GM12878 (cell line): ENCODE results near the gene CD164. TPM values are rescaled to one million over a fixed set of nuclear protein-coding genes. Genes with fewer than 3 reads are reported as not detected.
A peak's percentile ranks its signal among the peaks of the same experiment; 100 is the strongest.

Experiments
- ATAC-seq: fragments of 200-7000 bp; cut with Tn5 transposase; 3 replicates; pipeline ENCODE4 v1.9.1; 2020; ENCODE audit warnings: mild to moderate bottlenecking, moderate library complexity
- BruUV-seq: library from RNA; stranded (reverse); fragments of 400-500 nt; replicated peaks from 2 replicates; lab custom pipeline; 2021; lab: Mats Ljungman, UMichigan
- CTCF ChIA-PET: fragments of 300-600 bp; sonication (Branson Sonifier 250); formaldehyde crosslinking; extraction: SDS; loops from one replicate; lab custom pipeline; 2021; ENCODE audit warnings: inconsistent platforms; lab: Yijun Ruan, JAX
- POLR2A ChIA-PET: fragments of 350-600 bp; formaldehyde crosslinking; extraction: SDS; loops from one replicate; lab custom pipeline; 2021; ENCODE audit warnings: inconsistent platforms; lab: Charles Lee
- RAD21 ChIA-PET: fragments of 300-600 bp; sonication (Branson Sonifier 250); formaldehyde crosslinking; loops from one replicate; lab custom pipeline; 2023; ENCODE audit warnings: antibody characterized with exemption; ENCODE audit not compliant: unreplicated experiment; lab: Charles Lee
- SMC1A ChIA-PET: fragments of 300-600 bp; sonication (Branson Sonifier 250); formaldehyde crosslinking; loops from one replicate; lab custom pipeline; 2023; ENCODE audit not compliant: unreplicated experiment, uncharacterized antibody; lab: Charles Lee
- DNase-seq: peaks from one replicate; pipeline ENCODE4 v3.0.0-alpha.2; 2011; ENCODE audit warnings: low read depth, low spot score
- FAIRE-seq: peaks from 3 replicates; lab custom pipeline; 2011; peaks lifted over from hg19 to GRCh38; lab: Jason Lieb, UNC
- H2AFZ ChIP-seq: 2 replicates; pipeline ENCODE4 v1.6.0; 2011; ENCODE audit warnings: low read depth, low read length, control low read depth; ENCODE audit not compliant: control insufficient read depth
- H3K27ac ChIP-seq: 2 replicates; pipeline ENCODE4 v1.5.1; 2011; ENCODE audit warnings: control low read depth; ENCODE audit not compliant: control insufficient read depth, insufficient read depth
- H3K27me3 ChIP-seq, 2 experiments: replicated peaks in 1 of 2; 2 replicates each; pipeline versions ENCODE4 v1.6.0 to v1.6.1; 2011; ENCODE audit warnings: low read length in 1 of 2; ENCODE audit not compliant: control insufficient read depth in 2 of 2, insufficient read depth in 2 of 2
- H3K36me3 ChIP-seq, 2 experiments: 2 replicates each; pipeline ENCODE4 v1.5.1; 2011; ENCODE audit warnings: low read length in 1 of 2; ENCODE audit not compliant: control insufficient read depth in 2 of 2, insufficient read depth in 2 of 2
- H3K4me1 ChIP-seq: 2 replicates; pipeline ENCODE4 v1.6.1; 2011; ENCODE audit warnings: mild to moderate bottlenecking, low read length, moderate library complexity, mixed read lengths; ENCODE audit not compliant: control insufficient read depth, insufficient read depth
- H3K4me2 ChIP-seq: 2 replicates; pipeline ENCODE4 v1.6.0; 2011; ENCODE audit warnings: control low read depth; ENCODE audit not compliant: control insufficient read depth, insufficient read depth
- H3K4me3 ChIP-seq: fragments of 200-600 bp; sonication (generic); 2 replicates; pipeline ENCODE4 v1.5.1; 2016
- H3K79me2 ChIP-seq: 2 replicates; pipeline ENCODE4 v1.6.0; 2011; ENCODE audit warnings: low read length; ENCODE audit not compliant: control insufficient read depth, insufficient read depth
- H3K9ac ChIP-seq: 2 replicates; pipeline ENCODE4 v1.8.0; 2011; ENCODE audit warnings: low read length, control low read depth, mixed read lengths; ENCODE audit not compliant: control insufficient read depth, insufficient read depth
- H3K9me3 ChIP-seq: replicated peaks from 3 replicates; pipeline ENCODE4 v1.5.1; 2011; ENCODE audit warnings: mild to moderate bottlenecking, low read length; ENCODE audit not compliant: control insufficient read depth, insufficient read depth
- H4K20me1 ChIP-seq: 2 replicates; pipeline ENCODE4 v1.6.0; 2011; ENCODE audit not compliant: control insufficient read depth, insufficient read depth
- BRCA1 ChIP-seq: IDR thresholded peaks from 2 replicates; pipeline ENCODE4 v1.6.1; 2011; ENCODE audit warnings: low read depth, low read length, improper control_type of control experiment
- CTCF ChIP-seq, 3 experiments: IDR thresholded peaks in 2 of 3; conservative IDR thresholded peaks in 1 of 3; 2 replicates each; pipeline ENCODE4 v1.5.1; 2011; ENCODE audit warnings: low read depth in 3 of 3, low read length in 3 of 3, mild to moderate bottlenecking in 3 of 3, control low read depth in 2 of 3, moderate library complexity in 2 of 3, inconsistent platforms in 1 of 3, mixed read lengths in 1 of 3; ENCODE audit not compliant: control insufficient read depth in 2 of 3, insufficient read depth in 1 of 3; ENCODE audit errors: extremely low read depth in 1 of 3
- WGBS: methylation state at CpG from one replicate; pipeline ENCODE4 v1.1.6; 2016; ENCODE audit warnings: low lambda C conversion rate; ENCODE audit not compliant: insufficient replicate concordance, insufficient coverage; ENCODE audit errors: missing lambda C conversion rate; 5-methylcytosine and 5-hydroxymethylcytosine counted together
- in situ Hi-C: fragments of 300-500 bp; cut with MboI; formaldehyde crosslinking; loops from 9 replicates; pipeline ENCODE4 v1.14.3; 2018; ENCODE audit warnings: mixed read lengths
- intact Hi-C: fragments of 100-400 bp; cut with micrococcal nuclease; formaldehyde crosslinking; loops from one replicate; pipeline ENCODE4 v1.14.2; 2022; ENCODE audit not compliant: unreplicated experiment
- polyA plus RNA-seq, 11 experiments: library from polyadenylated mRNA; depleted of rRNA in 4 of 11; unstranded in 6 of 11; stranded (reverse) in 5 of 11; fragments of >200 nt; fragmentation: Nextera tagmentation in 4 of 11; fragmentation: Illumina TruSeq in 1 of 11; extraction: Ambion mirVana in 4 of 11; extraction: Trizol in 1 of 11; gene quantifications; 1 replicate in 1 of 11; 2 replicates in 10 of 11; pipeline versions ENCODE4 v1.2.1 to v1.2.3, GENCODE V29; 2011 to 2016; ENCODE audit warnings: inconsistent platforms in 2 of 11, missing spikeins in 2 of 11, low read depth in 1 of 11
- total RNA-seq, 4 experiments: library from RNA; depleted of rRNA in 3 of 4; stranded (reverse); fragments of >200 nt in 3 of 4; fragmentation: Illumina TruSeq in 1 of 4; extraction: Trizol in 1 of 4; gene quantifications; 2 replicates each; pipeline versions ENCODE4 v1.2.1 to v1.2.3, GENCODE V29; 2013 to 2021

Gene CD164
- total and polyA plus RNA-seq, 10 of the 15 experiments (the other 5 are each of a cell fraction or from before 2014, with no cell fraction given) = 145 to 447 (median 211) TPM

DNA sequence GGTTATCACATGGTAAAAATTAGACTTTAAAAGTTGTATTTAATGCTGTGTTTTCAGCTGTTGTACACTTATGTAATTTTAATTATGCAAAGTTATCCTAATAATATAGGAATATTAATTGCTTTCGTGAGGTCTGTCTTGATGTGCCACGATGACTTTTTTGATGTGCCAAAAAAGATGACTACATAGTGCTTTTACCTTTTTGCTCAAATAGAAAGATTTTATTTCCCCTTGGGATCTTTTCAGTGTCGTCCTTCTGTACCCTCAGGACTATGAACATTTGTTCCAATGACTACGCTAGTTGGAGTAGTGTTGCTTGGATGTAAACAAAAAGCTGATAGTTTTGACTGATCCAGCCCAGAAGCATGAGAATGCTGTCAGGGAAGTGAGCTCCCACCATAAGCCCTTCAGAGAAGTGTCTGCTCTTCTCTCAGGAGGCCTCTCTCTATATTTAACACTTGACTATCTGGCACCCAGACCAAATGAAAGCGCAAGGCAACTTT is 1.2 kb upstream of the CD164 start:
- TF ChIP-seq BRCA1 = no peak
- peak in 1 of 3 experiments; percentile 2; a peak in 1 of 6 replicates for TF ChIP-seq CTCF (IDR thresholded peaks at IDR 0.05 in 2 of 3, conservative IDR thresholded peaks at IDR 0.05 in 1 of 3; ENCODE audit: control insufficient read depth in 2 of 3, extremely low read depth in 1 of 3, insufficient read depth in 1 of 3, low read depth in 3 of 3, low read length in 3 of 3)
- ATAC-seq (no peak), DNase-seq (no peak), FAIRE-seq (no peak)
- intact Hi-C loops = loop anchor here (1.0 to 10.0 kb wide), 5 partner anchors 74 to 829 kb away; partner anchors contain the start of genes CEP57L1, MICAL1 and SESN1
- peak overlapping the region; percentile 44 for H2AFZ ChIP-seq
- WGBS = 13% methylated on average over 5 of the region's 5 CpGs
- ChIA-PET CTCF (interaction anchor here (0.7 to 5.0 kb wide), 41 partner anchors 8 to 842 kb away, joined by 3 to 128 read pairs (median 4); partner anchors contain the start of genes CEP57L1, MICAL1, PPIL6 and SESN1), SMC1A (interaction anchor here (0.6 to 5.5 kb wide), 25 partner anchors 11 to 656 kb away, joined by 3 to 95 read pairs (median 5); no protein-coding TSS in a partner anchor), POLR2A (interaction anchor here (0.7 to 2.4 kb wide), 6 partner anchors 10 to 289 kb away, joined by 3 to 25 read pairs (median 12); partner anchors contain the start of genes MICAL1, PPIL6, SESN1 and SMPD2), RAD21 (interaction anchor here (0.7 to 5.3 kb wide), 29 partner anchors 9 to 656 kb away, joined by 3 to 87 read pairs (median 4); partner anchors contain the start of genes MICAL1, SESN1 and ZBTB24)
- peaks cover 8% of the 10 kb centered on the region for H3K4me1 ChIP-seq
- peak overlapping the region; percentile 78 for H3K4me2 ChIP-seq
- in situ Hi-C loops = loop anchor here (5.0 to 10.0 kb wide), 3 partner anchors 201 to 829 kb away; partner anchors contain the start of gene CEP57L1
- H3K9me3 ChIP-seq = no peaks in the 10 kb centered on the region
- no peaks in the 10 kb centered on the region; the same call in 1 of the 2 replicates for H4K20me1 ChIP-seq
- BruUV-seq = no TSS peak
- peaks cover 39% of the 10 kb centered on the region for H3K79me2 ChIP-seq
- peak overlapping the region; percentile 86 for H3K4me3 ChIP-seq
- peaks cover 0 to 6% of the 10 kb centered on the region in 2 experiments; a peak in 1 of 4 replicates for H3K36me3 ChIP-seq
- H3K27me3 ChIP-seq = no peaks in the 10 kb centered on the region
- H3K9ac ChIP-seq = peak overlapping the region; percentile 63
- H3K27ac ChIP-seq = peak overlapping the region; percentile 100
